Activated naive CD4-positive, alpha-beta T cell treated with anti-CD3 and anti-CD28 coated beads, Interleukin-2, amount 50 U/mL, for 16 hours (primary cell): ENCODE results near the gene NR4A2.

Experiments used
- DNase-seq: peaks from one replicate; pipeline ENCODE4 v3.0.0-alpha.2; 2020

The NR4A2 gene

GRCh38 chr2:156332534-156333273 is at the start of gene NR4A2:
NR4A2 (minus strand) TSS chr2:156332721; CDS start chr2:156330186, 2,535 bp downstream.
- DNase-seq, result peak; percentile 88

- DNase-seq, result no peak
These were observed 47.7 kb upstream of the NR4A2 start for GRCh38 chr2:156380117-156380645.

- DNase-seq, result no peak
These were observed 47.2 kb upstream of the NR4A2 start for GRCh38 chr2:156379714-156380113.

GRCh38 chr2:156379071-156379470 is 46.5 kb upstream of the NR4A2 start:
- DNase-seq, result no peak

- DNase-seq, result no peak
These were observed 34.2 kb upstream of the NR4A2 start for GRCh38 chr2:156366753-156367152.

GRCh38 chr2:156363141-156363540 is 30.6 kb upstream of the NR4A2 start:
- DNase-seq, result no peak

GRCh38 chr2:156356014-156356754 is 23.7 kb upstream of the NR4A2 start:
- no peak for DNase-seq

- DNase-seq, result no peak
These were observed 20.4 kb upstream of the NR4A2 start for GRCh38 chr2:156352911-156353310.

GRCh38 chr2:156350374-156351142 is 18.0 kb upstream of the NR4A2 start:
- DNase-seq, result no peak

GRCh38 chr2:156349605-156350004 is 17.1 kb upstream of the NR4A2 start:
- DNase-seq, result no peak

- no peak for DNase-seq
These were observed 16.6 kb upstream of the NR4A2 start for GRCh38 chr2:156349161-156349560.

GRCh38 chr2:156347431-156347830 is 14.9 kb upstream of the NR4A2 start:
- no peak for DNase-seq

GRCh38 chr2:156346731-156347130 is 14.2 kb upstream of the NR4A2 start:
- DNase-seq, result no peak

- DNase-seq, result no peak
These were observed 13.1 kb upstream of the NR4A2 start for GRCh38 chr2:156345582-156345981.

GRCh38 chr2:156343940-156344301 is 11.4 kb upstream of the NR4A2 start:
- no peak for DNase-seq

- no peak for DNase-seq
These were observed 10.8 kb upstream of the NR4A2 start for GRCh38 chr2:156343096-156343939.

GRCh38 chr2:156342254-156343095 is 10.0 kb upstream of the NR4A2 start:
- peak; percentile 83 for DNase-seq

- DNase-seq, result peak; percentile 90
These were observed 9.1 kb upstream of the NR4A2 start for GRCh38 chr2:156341452-156342253.

GRCh38 chr2:156340804-156341451 is 8.4 kb upstream of the NR4A2 start:
- peak; percentile 44 for DNase-seq

GRCh38 chr2:156340377-156340776 is 7.9 kb upstream of the NR4A2 start:
- no peak for DNase-seq
